A549 (cell line): ENCODE results near the gene NTN4. TPM values are rescaled to one million over a fixed set of nuclear protein-coding genes. Genes with fewer than 3 reads are reported as not detected.

ENCODE experiments used
- ATAC-seq, 2 experiments: fragments of 200-7000 bp in 1 of 2; fragments of >200 bp in 1 of 2; cut with Nextera tagmentation in 1 of 2; cut with Tn5 transposase in 1 of 2; 3 replicates each; pipeline versions ENCODE4 v1.8.0 to v1.9.1; 2018 to 2020; ENCODE audit warnings: mild to moderate bottlenecking in 1 of 2, moderate library complexity in 1 of 2
- CTCF ChIA-PET: fragments of 300-600 bp; sonication (Branson Sonifier 250); formaldehyde crosslinking; extraction: SDS; loops from one replicate; lab custom pipeline; 2021; ENCODE audit warnings: antibody characterized with exemption, inconsistent platforms; lab: Yijun Ruan, JAX
- POLR2A ChIA-PET: fragments of 350-600 bp; formaldehyde crosslinking; extraction: SDS; loops from one replicate; lab custom pipeline; 2021; ENCODE audit warnings: antibody characterized with exemption, inconsistent platforms; lab: Yijun Ruan, JAX
- DNase-seq, 2 experiments: peaks; one replicate each; pipeline versions ENCODE4 v3.0.0 to v3.0.0-alpha.2; 2011 to 2016; ENCODE audit warnings: low read depth in 1 of 2, low spot score in 1 of 2
- FAIRE-seq: peaks from 2 replicates; lab custom pipeline; 2011; peaks lifted over from hg19 to GRCh38; lab: Jason Lieb, UNC
- H3K27ac ChIP-seq, 2 experiments: fragments of >200 bp; sonication (Bioruptor Twin); formaldehyde crosslinking; 3 replicates each; pipeline ENCODE4 v1.5.1; 2016 to 2017
- H3K4me1 ChIP-seq: fragments of >200 bp; sonication (Bioruptor Twin); formaldehyde crosslinking; 3 replicates; pipeline ENCODE4 v1.6.1; 2016
- H3K4me2 ChIP-seq: fragments of >200 bp; sonication (Bioruptor Twin); formaldehyde crosslinking; 3 replicates; pipeline ENCODE4 v1.6.1; 2016
- H3K4me3 ChIP-seq: fragments of >200 bp; sonication (Bioruptor Twin); formaldehyde crosslinking; 3 replicates; pipeline ENCODE4 v1.5.1; 2016
- H3K9me3 ChIP-seq: fragments of >200 bp; sonication (Bioruptor Twin); formaldehyde crosslinking; 3 replicates; pipeline ENCODE4 v1.6.1; 2016
- CBX2 ChIP-seq: fragments of 200-600 bp; sonication (generic); IDR thresholded peaks from 2 replicates; pipeline ENCODE4 v1.6.1; 2016; ENCODE audit warnings: low read depth, mild to moderate bottlenecking, borderline replicate concordance
- CBX8 ChIP-seq: fragments of 200-600 bp; sonication (generic); IDR thresholded peaks from 2 replicates; pipeline ENCODE4 v1.6.1; 2016
- CEBPB ChIP-seq, 2 experiments: fragments of >200 bp in 1 of 2; sonication (Bioruptor Twin) in 1 of 2; formaldehyde crosslinking in 1 of 2; IDR thresholded peaks; 2 replicates each; pipeline ENCODE4 v1.6.1; 2012 to 2016
- EHF ChIP-seq: fragments of 250-450 bp; sonication (Bioruptor Pico); IDR thresholded peaks from 2 replicates; pipeline ENCODE4 v1.5.0; 2020; ENCODE audit warnings: mild to moderate bottlenecking
- EHMT2 ChIP-seq: fragments of 200-600 bp; sonication (generic); IDR thresholded peaks from 2 replicates; pipeline ENCODE4 v1.6.1; 2016; ENCODE audit warnings: antibody characterized with exemption, low read depth, mild to moderate bottlenecking, moderate library complexity
- ELK1 ChIP-seq: fragments of 150-350 bp; IDR thresholded peaks from 2 replicates; pipeline ENCODE4 v1.6.1; 2014; ENCODE audit warnings: low read depth, mild to moderate bottlenecking, low read length
- FOSB ChIP-seq: fragments of 250-450 bp; sonication (Bioruptor Pico); IDR thresholded peaks from 2 replicates; pipeline ENCODE4 v1.5.0; 2020; ENCODE audit warnings: mild to moderate bottlenecking, moderate library complexity
- FOXS1 ChIP-seq: fragments of 250-450 bp; sonication (Bioruptor Pico); IDR thresholded peaks from 2 replicates; pipeline ENCODE4 v1.5.0; 2020; ENCODE audit warnings: mild to moderate bottlenecking, moderate library complexity
- HEYL ChIP-seq: fragments of 250-450 bp; sonication (Bioruptor Pico); IDR thresholded peaks from 2 replicates; pipeline ENCODE4 v1.8.0; 2021; ENCODE audit warnings: mild to moderate bottlenecking, moderate library complexity
- HOXA7 ChIP-seq: fragments of 250-450 bp; sonication (Bioruptor Pico); IDR thresholded peaks from 2 replicates; pipeline ENCODE4 v1.5.0; 2020; ENCODE audit warnings: mild to moderate bottlenecking, moderate library complexity
- HOXB13 ChIP-seq: fragments of 250-450 bp; sonication (Bioruptor Pico); IDR thresholded peaks from 2 replicates; pipeline ENCODE4 v1.5.0; 2020; ENCODE audit warnings: low read depth, mild to moderate bottlenecking, moderate library complexity
- HOXB5 ChIP-seq: fragments of 250-450 bp; sonication (Bioruptor Pico); IDR thresholded peaks from 2 replicates; pipeline ENCODE4 v1.5.0; 2020; ENCODE audit warnings: mild to moderate bottlenecking, moderate library complexity
- MAFK ChIP-seq: fragments of 450-650 bp; IDR thresholded peaks from 2 replicates; pipeline ENCODE4 v1.6.1; 2014; ENCODE audit not compliant: partially characterized antibody
- MYC ChIP-seq: IDR thresholded peaks from 2 replicates; pipeline ENCODE4 v1.6.1; 2012; ENCODE audit warnings: mild to moderate bottlenecking, inconsistent platforms, low read length, improper control_type of control experiment, borderline replicate concordance
- NFE2L2 ChIP-seq: fragments of 150-350 bp; conservative IDR thresholded peaks from 2 replicates; pipeline ENCODE4 v1.6.1; 2014; ENCODE audit warnings: low read length
- NPAS2 ChIP-seq: fragments of 250-450 bp; sonication (Bioruptor Pico); IDR thresholded peaks from 2 replicates; pipeline ENCODE4 v1.8.0; 2022; ENCODE audit warnings: mild to moderate bottlenecking, moderate library complexity, borderline replicate concordance
- PHF8 ChIP-seq: fragments of 200-600 bp; sonication (generic); IDR thresholded peaks from 2 replicates; pipeline ENCODE4 v1.6.1; 2016; ENCODE audit warnings: low read depth, mild to moderate bottlenecking, antibody characterized with exemption, moderate library complexity, borderline replicate concordance
- POLR2A ChIP-seq: IDR thresholded peaks from 2 replicates; pipeline ENCODE4 v1.6.1; 2012; ENCODE audit warnings: mild to moderate bottlenecking, low read length
- POLR2AphosphoS2 ChIP-seq: conservative IDR thresholded peaks from 2 replicates; pipeline ENCODE4 v1.6.1; 2012; ENCODE audit warnings: low read length, improper control_type of control experiment, inconsistent platforms
- RCOR1 ChIP-seq: fragments of 150-350 bp; IDR thresholded peaks from 2 replicates; pipeline ENCODE4 v1.6.1; 2014; ENCODE audit warnings: antibody characterized with exemption, low read length, low read depth
- ZFP36 ChIP-seq: fragments of 450-650 bp; IDR thresholded peaks from 2 replicates; pipeline ENCODE4 v1.6.1; 2014; ENCODE audit warnings: borderline replicate concordance; ENCODE audit not compliant: partially characterized antibody
- ZNF302 ChIP-seq: fragments of 250-450 bp; sonication (Bioruptor Pico); IDR thresholded peaks from 2 replicates; pipeline ENCODE4 v1.9.0; 2021; ENCODE audit warnings: inconsistent platforms, mild to moderate bottlenecking, moderate library complexity
- ZSCAN20 ChIP-seq: fragments of 250-450 bp; sonication (Bioruptor Pico); IDR thresholded peaks from 2 replicates; pipeline ENCODE4 v1.8.0; 2022; ENCODE audit warnings: mild to moderate bottlenecking, moderate library complexity
- WGBS: methylation state at CpG from one replicate; pipeline ENCODE4 v1.1.6; 2017; ENCODE audit errors: missing lambda C conversion rate; 5-methylcytosine and 5-hydroxymethylcytosine counted together
- polyA plus RNA-seq, 4 experiments: library from polyadenylated mRNA; depleted of rRNA in 3 of 4; stranded (reverse); fragments of >200 nt; fragmentation: RNase III in 1 of 4; extraction: RNeasy Plus Mini Kit Qiagen cat#74134 plus additional on column Dnase treatment in 1 of 4; gene quantifications; 2 replicates in 3 of 4; 3 replicates in 1 of 4; pipeline ENCODE4 v1.2.3, GENCODE V29; 2011 to 2017
- TF ChIP-seq, protein P1 (sequence below): fragments of 250-450 bp; sonication (Bioruptor Pico); IDR thresholded peaks from 2 replicates; pipeline ENCODE4 v1.5.0; 2020; ENCODE audit warnings: low read depth, mild to moderate bottlenecking, moderate library complexity
- TF ChIP-seq, protein P2 (sequence below): fragments of >200 bp; sonication (Bioruptor Twin); formaldehyde crosslinking; IDR thresholded peaks from 2 replicates; pipeline ENCODE4 v1.6.1; 2016
- TF ChIP-seq, protein P3 (sequence below): IDR thresholded peaks from 2 replicates; pipeline ENCODE4 v1.6.1; 2012

NTN4 gene
- polyA plus RNA-seq, 2 of the 4 experiments (the other 2 are of a cell fraction) = 37.3 to 132 TPM

GRCh38 chr12:95633732-95634465 is 156.7 kb downstream of the NTN4 start:
- no peak for FAIRE-seq
- CTCF ChIA-PET = interaction anchor here (0.9 to 4.4 kb wide), 7 partner anchors 9 to 156 kb away, joined by 3 to 25 read pairs (median 3); no protein-coding TSS in a partner anchor
- DNase-seq = no peak
- peaks cover 14% of the 10 kb centered on the region for H3K9me3 ChIP-seq
- POLR2A ChIA-PET = interaction anchor here (1.0 to 1.4 kb wide), 4 partner anchors 20 to 308 kb away, joined by 3 to 9 read pairs (median 4); partner anchors contain the start of gene CCDC38
- H3K27ac ChIP-seq = peak overlapping the region; percentile 91 to 93
- WGBS = 24% methylated on average over 5 of the region's 5 CpGs
- H3K4me2 ChIP-seq = peak overlapping the region; percentile 65
- H3K4me1 ChIP-seq = peaks cover 43% of the 10 kb centered on the region
- no peak overlapping the region for H3K4me3 ChIP-seq
- TF ChIP-seq MYC (no peak), HOXB13 (CRISPR knock-in tag) (peak; percentile 78), NPAS2 (CRISPR knock-in tag) (no peak), EHF (CRISPR knock-in tag) (peak; percentile 81; the same call in 1 of the 2 replicates), ZNF302 (CRISPR knock-in tag) (0 out of 2 replicates have a peak, but pooled peaks have one; percentile 27), NFE2L2 (no peak), PHF8 (no peak), HEYL (CRISPR knock-in tag) (0 out of 2 replicates have a peak, but pooled peaks have one; percentile 10), HOXA7 (peak; percentile 84; the same call in 1 of the 2 replicates), FOXS1 (CRISPR knock-in tag) (0 out of 2 replicates have a peak, but pooled peaks have one; percentile 25), HOXB5 (peak; percentile 83), CBX2 (no peak), ZFP36 (no peak), RCOR1 (no peak), CEBPB (IDR thresholded peaks at IDR 0.05) (no peak), FOSB (CRISPR knock-in tag) (peak; percentile 89), ZSCAN20 (peak; percentile 14; the same call in 1 of the 2 replicates), MAFK (no peak), POLR2AphosphoS2 (no peak), POLR2A (no peak), ELK1 (no peak), CBX8 (no peak), EHMT2 (no peak)
- TF ChIP-seq, protein P1, sequence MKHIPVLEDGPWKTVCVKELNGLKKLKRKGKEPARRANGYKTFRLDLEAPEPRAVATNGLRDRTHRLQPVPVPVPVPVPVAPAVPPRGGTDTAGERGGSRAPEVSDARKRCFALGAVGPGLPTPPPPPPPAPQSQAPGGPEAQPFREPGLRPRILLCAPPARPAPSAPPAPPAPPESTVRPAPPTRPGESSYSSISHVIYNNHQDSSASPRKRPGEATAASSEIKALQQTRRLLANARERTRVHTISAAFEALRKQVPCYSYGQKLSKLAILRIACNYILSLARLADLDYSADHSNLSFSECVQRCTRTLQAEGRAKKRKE (CRISPR knock-in tag) = peak; percentile 80
- TF ChIP-seq, protein P2, sequence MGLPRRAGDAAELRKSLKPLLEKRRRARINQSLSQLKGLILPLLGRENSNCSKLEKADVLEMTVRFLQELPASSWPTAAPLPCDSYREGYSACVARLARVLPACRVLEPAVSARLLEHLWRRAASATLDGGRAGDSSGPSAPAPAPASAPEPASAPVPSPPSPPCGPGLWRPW = no peak
- TF ChIP-seq, protein P3, sequence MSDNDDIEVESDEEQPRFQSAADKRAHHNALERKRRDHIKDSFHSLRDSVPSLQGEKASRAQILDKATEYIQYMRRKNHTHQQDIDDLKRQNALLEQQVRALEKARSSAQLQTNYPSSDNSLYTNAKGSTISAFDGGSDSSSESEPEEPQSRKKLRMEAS = no peak
- TF ChIP-seq, all 56 proteins: peak for 10
- peak; percentile 47 to 57; a peak in 4 of 6 replicates for ATAC-seq
